HL-60 (cell line): Measurements from ENCODE around the gene ELL2.

Source experiments
- DNase-seq, 2 experiments: peaks; one replicate each; pipeline ENCODE4 v3.0.0-alpha.2; 2010 to 2020; ENCODE audit warnings: low read depth in 1 of 2, low spot score in 1 of 2
- H3K27ac ChIP-seq: fragments of 250-450 bp; sonication (Bioruptor Pico); replicated peaks from 2 replicates; pipeline ENCODE4 v1.5.1; 2020; ENCODE audit warnings: mild to moderate bottlenecking, moderate library complexity
- H3K27me3 ChIP-seq: fragments of 250-450 bp; sonication (Bioruptor Pico); 2 replicates; pipeline ENCODE4 v1.5.1; 2021; ENCODE audit warnings: mild to moderate bottlenecking, moderate library complexity; ENCODE audit not compliant: insufficient read depth, poor library complexity, severe bottlenecking
- H3K4me3 ChIP-seq: replicated peaks from 2 replicates; pipeline ENCODE4 v1.5.1; 2011; ENCODE audit warnings: mild to moderate bottlenecking, control low read depth, low read length; ENCODE audit not compliant: insufficient read depth
- GABPA ChIP-seq: IDR thresholded peaks from 2 replicates; pipeline ENCODE4 v1.6.1; 2012; ENCODE audit warnings: low read depth
- POLR2AphosphoS5 ChIP-seq: IDR thresholded peaks from 2 replicates; pipeline ENCODE4 v1.6.1; 2012; ENCODE audit warnings: low read depth
- SPI1 ChIP-seq: IDR thresholded peaks from 2 replicates; pipeline ENCODE4 v1.6.1; 2012; ENCODE audit warnings: low read depth, mild to moderate bottlenecking, borderline replicate concordance
- TF ChIP-seq, protein P1 (sequence below): IDR thresholded peaks from one replicate; pipeline ENCODE4 v1.5.1; 2011; ENCODE audit warnings: low read length, control low read depth, inconsistent platforms; ENCODE audit not compliant: insufficient read depth
- TF ChIP-seq, protein P2 (sequence below): IDR thresholded peaks from 2 replicates; pipeline ENCODE4 v1.6.1; 2012; ENCODE audit warnings: low read depth; ENCODE audit not compliant: insufficient replicate concordance

Gene ELL2

DNA sequence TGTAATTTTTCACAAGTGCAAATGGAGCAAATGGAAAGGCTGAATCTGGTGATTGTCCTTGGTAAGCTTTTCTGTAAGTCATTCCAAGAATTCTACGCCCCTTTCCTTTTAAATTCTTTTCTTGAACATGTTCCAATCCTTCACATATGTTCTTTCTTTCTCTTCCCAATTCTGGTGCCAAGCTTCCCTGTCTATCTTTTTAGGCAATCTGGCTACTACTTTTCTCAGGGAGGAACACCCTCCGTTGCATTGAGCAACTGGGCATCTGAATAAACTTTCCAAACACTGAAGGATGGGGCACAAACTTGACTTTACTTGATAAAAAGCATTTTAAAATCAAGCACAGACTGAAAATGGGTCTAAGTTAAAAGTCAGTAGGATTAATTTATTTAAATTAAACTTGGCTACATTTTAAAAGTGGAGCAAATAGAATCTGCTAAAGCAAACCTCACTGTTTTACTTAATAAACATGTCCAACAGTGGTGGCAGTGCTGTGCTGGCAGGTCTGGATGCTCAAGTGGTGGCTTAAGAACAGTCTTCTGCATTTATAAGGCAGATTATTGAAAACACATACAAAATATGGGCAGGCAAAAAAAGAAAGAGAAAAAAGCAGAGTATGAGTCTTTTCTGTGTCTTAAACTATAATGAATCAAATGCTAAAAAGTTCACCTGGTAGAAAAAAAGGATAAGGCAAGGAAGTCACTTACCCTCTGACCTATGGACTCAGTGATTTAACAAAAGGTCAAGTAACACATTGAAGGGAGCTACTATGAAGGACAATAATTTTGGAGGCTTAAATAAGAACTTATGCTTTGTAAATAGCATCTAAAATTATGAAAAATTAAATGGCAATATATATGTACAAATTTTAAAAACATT is 5.4 kb downstream of the ELL2 start:
- Histone ChIP-seq H3K27me3 (no peaks in the 10 kb centered on the region), H3K27ac (no peak overlapping the region), H3K4me3 (no peak overlapping the region)
- TF ChIP-seq POLR2AphosphoS5 (no peak), SPI1 (no peak), GABPA (no peak)
- TF ChIP-seq, protein P1, sequence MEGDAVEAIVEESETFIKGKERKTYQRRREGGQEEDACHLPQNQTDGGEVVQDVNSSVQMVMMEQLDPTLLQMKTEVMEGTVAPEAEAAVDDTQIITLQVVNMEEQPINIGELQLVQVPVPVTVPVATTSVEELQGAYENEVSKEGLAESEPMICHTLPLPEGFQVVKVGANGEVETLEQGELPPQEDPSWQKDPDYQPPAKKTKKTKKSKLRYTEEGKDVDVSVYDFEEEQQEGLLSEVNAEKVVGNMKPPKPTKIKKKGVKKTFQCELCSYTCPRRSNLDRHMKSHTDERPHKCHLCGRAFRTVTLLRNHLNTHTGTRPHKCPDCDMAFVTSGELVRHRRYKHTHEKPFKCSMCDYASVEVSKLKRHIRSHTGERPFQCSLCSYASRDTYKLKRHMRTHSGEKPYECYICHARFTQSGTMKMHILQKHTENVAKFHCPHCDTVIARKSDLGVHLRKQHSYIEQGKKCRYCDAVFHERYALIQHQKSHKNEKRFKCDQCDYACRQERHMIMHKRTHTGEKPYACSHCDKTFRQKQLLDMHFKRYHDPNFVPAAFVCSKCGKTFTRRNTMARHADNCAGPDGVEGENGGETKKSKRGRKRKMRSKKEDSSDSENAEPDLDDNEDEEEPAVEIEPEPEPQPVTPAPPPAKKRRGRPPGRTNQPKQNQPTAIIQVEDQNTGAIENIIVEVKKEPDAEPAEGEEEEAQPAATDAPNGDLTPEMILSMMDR, result no peak
- TF ChIP-seq, protein P2, sequence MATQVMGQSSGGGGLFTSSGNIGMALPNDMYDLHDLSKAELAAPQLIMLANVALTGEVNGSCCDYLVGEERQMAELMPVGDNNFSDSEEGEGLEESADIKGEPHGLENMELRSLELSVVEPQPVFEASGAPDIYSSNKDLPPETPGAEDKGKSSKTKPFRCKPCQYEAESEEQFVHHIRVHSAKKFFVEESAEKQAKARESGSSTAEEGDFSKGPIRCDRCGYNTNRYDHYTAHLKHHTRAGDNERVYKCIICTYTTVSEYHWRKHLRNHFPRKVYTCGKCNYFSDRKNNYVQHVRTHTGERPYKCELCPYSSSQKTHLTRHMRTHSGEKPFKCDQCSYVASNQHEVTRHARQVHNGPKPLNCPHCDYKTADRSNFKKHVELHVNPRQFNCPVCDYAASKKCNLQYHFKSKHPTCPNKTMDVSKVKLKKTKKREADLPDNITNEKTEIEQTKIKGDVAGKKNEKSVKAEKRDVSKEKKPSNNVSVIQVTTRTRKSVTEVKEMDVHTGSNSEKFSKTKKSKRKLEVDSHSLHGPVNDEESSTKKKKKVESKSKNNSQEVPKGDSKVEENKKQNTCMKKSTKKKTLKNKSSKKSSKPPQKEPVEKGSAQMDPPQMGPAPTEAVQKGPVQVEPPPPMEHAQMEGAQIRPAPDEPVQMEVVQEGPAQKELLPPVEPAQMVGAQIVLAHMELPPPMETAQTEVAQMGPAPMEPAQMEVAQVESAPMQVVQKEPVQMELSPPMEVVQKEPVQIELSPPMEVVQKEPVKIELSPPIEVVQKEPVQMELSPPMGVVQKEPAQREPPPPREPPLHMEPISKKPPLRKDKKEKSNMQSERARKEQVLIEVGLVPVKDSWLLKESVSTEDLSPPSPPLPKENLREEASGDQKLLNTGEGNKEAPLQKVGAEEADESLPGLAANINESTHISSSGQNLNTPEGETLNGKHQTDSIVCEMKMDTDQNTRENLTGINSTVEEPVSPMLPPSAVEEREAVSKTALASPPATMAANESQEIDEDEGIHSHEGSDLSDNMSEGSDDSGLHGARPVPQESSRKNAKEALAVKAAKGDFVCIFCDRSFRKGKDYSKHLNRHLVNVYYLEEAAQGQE, result no peak
- no peak for DNase-seq

DNA sequence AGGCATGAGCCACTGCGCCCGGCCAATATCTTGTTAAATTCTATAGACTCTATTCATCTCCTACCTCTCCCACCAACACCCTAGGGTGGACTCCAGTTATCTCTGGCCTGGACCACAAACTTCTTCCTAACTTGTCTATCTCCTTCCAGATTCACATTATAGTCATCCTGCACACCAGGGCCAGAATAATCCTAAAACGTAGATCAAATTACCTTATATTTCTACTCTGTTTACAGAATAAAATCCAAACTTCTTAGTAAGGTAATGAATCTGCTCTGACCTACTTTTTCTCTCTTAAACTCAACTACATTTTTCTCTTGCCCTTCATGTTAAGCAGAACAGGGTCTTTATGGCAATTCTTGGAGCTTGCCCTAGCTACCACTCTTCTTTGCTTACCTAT is 6.9 kb downstream of the ELL2 start:
- Histone ChIP-seq H3K27ac (no peak overlapping the region), H3K4me3 (no peak overlapping the region), H3K27me3 (no peaks in the 10 kb centered on the region)
- no peak for DNase-seq
- TF ChIP-seq POLR2AphosphoS5 (no peak), GABPA (no peak), SPI1 (no peak)
- TF ChIP-seq, protein P1, result no peak
- TF ChIP-seq, protein P2, result no peak

DNA sequence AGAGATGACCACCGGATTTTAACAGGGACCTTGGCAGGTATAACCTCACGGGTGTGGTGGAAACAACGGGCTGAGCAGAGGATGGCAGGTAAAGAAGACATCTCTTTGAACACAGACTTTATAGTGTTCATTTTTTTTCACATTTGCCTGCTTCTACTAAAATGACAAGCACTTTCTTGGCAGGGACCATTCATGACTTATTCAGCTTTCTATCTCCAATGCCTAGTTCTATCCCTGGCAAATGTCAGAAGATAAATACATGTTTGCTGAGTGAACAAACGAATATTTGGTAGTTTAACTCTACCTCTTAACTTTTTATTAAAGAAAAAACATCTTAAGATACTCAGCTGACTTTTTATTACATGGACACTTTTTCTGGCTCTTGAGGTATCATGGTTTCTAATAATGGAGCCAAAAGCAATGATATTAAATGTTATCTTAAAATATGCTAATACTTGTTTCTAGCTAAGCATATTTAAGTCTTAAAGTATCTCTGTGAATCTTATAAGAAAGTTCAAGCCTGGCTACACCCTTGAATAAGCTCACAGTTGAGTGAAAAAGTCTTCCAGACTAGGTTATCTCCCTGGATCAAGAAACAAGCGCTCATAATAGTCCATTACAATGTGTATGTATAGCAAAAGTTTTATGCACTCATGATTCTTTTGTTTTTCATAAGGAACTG is 8.5 kb downstream of the ELL2 start:
- no peak for DNase-seq
- TF ChIP-seq POLR2AphosphoS5 (no peak), GABPA (no peak), SPI1 (no peak)
- TF ChIP-seq, protein P1, result no peak
- TF ChIP-seq, protein P2, result no peak
- no peak overlapping the region for H3K27ac ChIP-seq
- H3K27me3 ChIP-seq, result no peaks in the 10 kb centered on the region
- H3K4me3 ChIP-seq, result no peak overlapping the region
